MM.1S (cell line): ENCODE measurements around the gene SNX11.

Source experiments
- DNase-seq: peaks from one replicate; pipeline ENCODE4 v3.0.0-alpha.2; 2015
- H2AFZ ChIP-seq: fragments of 300-600 bp; sonication (generic); 2 replicates; pipeline ENCODE4 v1.6.0; 2016; ENCODE audit warnings: antibody characterized with exemption, low read length
- H3F3A ChIP-seq: fragments of 300-600 bp; sonication (generic); 2 replicates; pipeline ENCODE4 v1.6.1; 2016; ENCODE audit warnings: mild to moderate bottlenecking, antibody characterized with exemption, low read length, moderate library complexity, mixed read lengths; ENCODE audit not compliant: insufficient read depth
- H3K27ac ChIP-seq: fragments of 300-600 bp; sonication (generic); 2 replicates; pipeline ENCODE4 v1.5.1; 2016; ENCODE audit warnings: mild to moderate bottlenecking, low read length
- H3K27me3 ChIP-seq: fragments of 300-600 bp; sonication (generic); replicated peaks from 2 replicates; pipeline ENCODE4 v1.6.0; 2016; ENCODE audit warnings: low read length; ENCODE audit not compliant: insufficient read depth
- H3K36me3 ChIP-seq: fragments of 300-600 bp; sonication (generic); replicated peaks from 2 replicates; pipeline ENCODE4 v1.6.1; 2016; ENCODE audit warnings: mild to moderate bottlenecking, low read length, mixed read lengths; ENCODE audit not compliant: insufficient read depth
- H3K4me1 ChIP-seq: fragments of 300-600 bp; sonication (generic); 2 replicates; pipeline ENCODE4 v1.6.1; 2016; ENCODE audit warnings: low read length, mixed read lengths
- H3K4me2 ChIP-seq: fragments of 300-600 bp; sonication (generic); 2 replicates; pipeline ENCODE4 v1.6.0; 2016; ENCODE audit warnings: low read depth, low read length
- H3K4me3 ChIP-seq: fragments of 300-600 bp; sonication (generic); 2 replicates; pipeline ENCODE4 v1.5.1; 2016; ENCODE audit warnings: low read length, mixed read lengths
- H3K79me2 ChIP-seq: fragments of 300-600 bp; sonication (generic); 2 replicates; pipeline ENCODE4 v1.6.1; 2016; ENCODE audit warnings: mixed run types, low read length, mixed read lengths
- H3K9ac ChIP-seq: fragments of 300-600 bp; sonication (generic); 2 replicates; pipeline ENCODE4 v1.6.1; 2016; ENCODE audit warnings: low read length, mixed read lengths
- H3K9me2 ChIP-seq: fragments of 300-600 bp; sonication (generic); replicated peaks from 2 replicates; pipeline ENCODE4 v1.6.1; 2016; ENCODE audit warnings: mild to moderate bottlenecking, low read length, mixed read lengths; ENCODE audit not compliant: insufficient read depth
- H3K9me3 ChIP-seq: fragments of 300-600 bp; sonication (generic); replicated peaks from 2 replicates; pipeline ENCODE4 v1.6.1; 2016; ENCODE audit warnings: mild to moderate bottlenecking, low read length, mixed read lengths; ENCODE audit not compliant: insufficient read depth
- H4K20me1 ChIP-seq: fragments of 300-600 bp; sonication (generic); 2 replicates; pipeline ENCODE4 v1.6.1; 2016; ENCODE audit warnings: mild to moderate bottlenecking, low read length, moderate library complexity, mixed read lengths; ENCODE audit not compliant: insufficient read depth
- CTCF ChIP-seq: fragments of 300-600 bp; sonication (generic); IDR thresholded peaks from 2 replicates; pipeline ENCODE4 v1.5.1; 2016; ENCODE audit warnings: antibody characterized with exemption, low read length, mixed read lengths
- EZH2 ChIP-seq: fragments of 300-600 bp; sonication (generic); optimal IDR thresholded peaks from 2 replicates; pipeline ENCODE3; 2017; ENCODE audit warnings: low read depth, mild to moderate bottlenecking, antibody characterized with exemption, low read length, mixed read lengths
- EZH2phosphoT487 ChIP-seq: fragments of 300-600 bp; sonication (generic); IDR thresholded peaks from 2 replicates; pipeline ENCODE4 v1.6.1; 2018; ENCODE audit warnings: antibody characterized with exemption, low read length

SNX11 gene

GRCh38 chr17:48162946-48163506, 55.5 kb downstream of the SNX11 start:
- Histone ChIP-seq H3F3A (no peaks in the 10 kb centered on the region), H3K9me3 (no peaks in the 10 kb centered on the region), H4K20me1 (no peaks in the 10 kb centered on the region), H2AFZ (peak overlapping the region; percentile 47), H3K4me1 (no peaks in the 10 kb centered on the region), H3K27me3 (no peaks in the 10 kb centered on the region), H3K27ac (no peak overlapping the region), H3K9me2 (no peaks in the 10 kb centered on the region), H3K36me3 (no peaks in the 10 kb centered on the region), H3K4me2 (peak overlapping the region; percentile 56), H3K9ac (no peak overlapping the region), H3K79me2 (no peaks in the 10 kb centered on the region), H3K4me3 (peak overlapping the region; percentile 33; the same call in 1 of the 2 replicates)
- no peak for TF ChIP-seq EZH2
- no peak for TF ChIP-seq CTCF
- no peak for TF ChIP-seq EZH2phosphoT487
- peak; percentile 50 for DNase-seq

GRCh38 chr17:48163809-48164208, 56.2 kb downstream of the SNX11 start:
- Histone ChIP-seq H3F3A (no peaks in the 10 kb centered on the region), H3K79me2 (no peaks in the 10 kb centered on the region), H3K9me2 (no peaks in the 10 kb centered on the region), H4K20me1 (no peaks in the 10 kb centered on the region), H2AFZ (no peak overlapping the region), H3K27ac (no peak overlapping the region), H3K4me2 (peak overlapping the region; percentile 56; the same call in 1 of the 2 replicates), H3K9ac (no peak overlapping the region), H3K27me3 (no peaks in the 10 kb centered on the region), H3K4me1 (no peaks in the 10 kb centered on the region), H3K9me3 (no peaks in the 10 kb centered on the region), H3K4me3 (no peak overlapping the region), H3K36me3 (no peaks in the 10 kb centered on the region)
- no peak for TF ChIP-seq EZH2
- peak; percentile 24 for TF ChIP-seq CTCF
- DNase-seq = no peak

- TF ChIP-seq EZH2 = no peak
- TF ChIP-seq EZH2phosphoT487 = no peak
- no peak for TF ChIP-seq CTCF
- no peak overlapping the region for H3K4me3 ChIP-seq
- no peak overlapping the region for H2AFZ ChIP-seq
- H3K36me3 ChIP-seq = no peaks in the 10 kb centered on the region
- no peaks in the 10 kb centered on the region for H3K4me1 ChIP-seq
- no peak for DNase-seq
- H3K9me3 ChIP-seq = no peaks in the 10 kb centered on the region
- H3K27me3 ChIP-seq = no peaks in the 10 kb centered on the region
- H3F3A ChIP-seq = no peaks in the 10 kb centered on the region
- H3K27ac ChIP-seq = no peak overlapping the region
- no peaks in the 10 kb centered on the region for H3K9me2 ChIP-seq
- H4K20me1 ChIP-seq = no peaks in the 10 kb centered on the region
- H3K79me2 ChIP-seq = no peaks in the 10 kb centered on the region
- H3K9ac ChIP-seq = no peak overlapping the region
- no peak overlapping the region for H3K4me2 ChIP-seq
Observed at GRCh38 chr17:48169926-48170325, 62.4 kb downstream of the SNX11 start.
